ENCODE measurements around the gene HNRNPH3. TPM values are rescaled to one million over a fixed set of nuclear protein-coding genes. Genes with fewer than 3 reads are reported as not detected.
"Not testable (repeated sequence)": the region's sequence is repeated elsewhere in the genome, so short reads cannot be mapped to it uniquely, and the experiment has no call there.

HNRNPH3 gene
- total and polyA plus RNA-seq, 8 donors, result 91.4 to 423 (median 364) TPM

- H3K36me3 ChIP-seq, result no peaks in the 10 kb centered on the region
- ATAC-seq, result no peak
- intact Hi-C loops (cut with DNase I), result no loop called here
- DNase-seq, result no peak
- TF ChIP-seq CTCF (IDR thresholded peaks at IDR 0.05), result no peak
- H3K4me3 ChIP-seq, result no peak overlapping the region
- H3K9me3 ChIP-seq, result no peaks in the 10 kb centered on the region
- no peak overlapping the region for H3K27ac ChIP-seq
- H3K27me3 ChIP-seq, result no peaks in the 10 kb centered on the region
- H3K4me1 ChIP-seq, result peaks cover 0 to 18% of the 10 kb centered on the region in 2 donors
Measured at GRCh38 chr10:68302871-68303270, 29.0 kb upstream of the HNRNPH3 start.

GRCh38 chr10:68303849-68304412 lies 27.9 kb upstream of the HNRNPH3 start:
- Histone ChIP-seq H3K36me3 (no peaks in the 10 kb centered on the region), H3K9me3 (no peaks in the 10 kb centered on the region), H3K27me3 (no peaks in the 10 kb centered on the region), H3K27ac (no peak overlapping the region), H3K4me3 (no peak overlapping the region), H3K4me1 (peaks cover 0 to 18% of the 10 kb centered on the region in 2 donors)
- intact Hi-C loops (cut with DNase I), result no loop called here
- DNase-seq, result no peak
- TF ChIP-seq CTCF (IDR thresholded peaks at IDR 0.05), result no peak
- peak; percentile 62 for ATAC-seq

- Histone ChIP-seq H3K4me1 (peaks cover 0 to 14% of the 10 kb centered on the region in 2 donors), H3K36me3 (no peaks in the 10 kb centered on the region), H3K27ac (no peak overlapping the region), H3K4me3 (no peak overlapping the region), H3K27me3 (no peaks in the 10 kb centered on the region), H3K9me3 (no peaks in the 10 kb centered on the region)
- intact Hi-C loops (cut with DNase I), result no loop called here
- TF ChIP-seq CTCF (IDR thresholded peaks at IDR 0.05), result no peak
- DNase-seq, result no peak
- no peak for ATAC-seq
Measured at GRCh38 chr10:68305854-68306253, 26.0 kb upstream of the HNRNPH3 start.

DNA sequence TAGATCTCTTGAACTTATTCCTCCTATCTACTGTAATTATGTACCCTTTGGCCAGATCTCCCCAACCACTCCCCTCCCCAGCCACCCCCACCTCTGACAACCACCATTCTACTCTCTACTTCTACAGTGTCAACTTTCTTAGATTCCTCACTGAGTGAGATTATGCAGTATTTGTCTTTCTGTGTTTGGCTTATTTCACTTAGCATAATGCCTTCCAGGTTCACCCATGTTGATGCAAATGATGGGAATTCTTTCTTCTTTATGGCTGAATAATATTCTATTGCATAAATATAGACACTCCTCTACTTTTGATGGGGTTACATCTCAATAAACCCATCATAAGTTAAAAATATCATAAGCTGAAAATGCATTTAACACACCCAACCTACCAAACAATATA lies 21.3 kb upstream of the HNRNPH3 start:
- TF ChIP-seq CTCF (IDR thresholded peaks at IDR 0.05), result no peak
- Histone ChIP-seq H3K9me3 (no peaks in the 10 kb centered on the region), H3K27ac (no peak overlapping the region), H3K27me3 (no peaks in the 10 kb centered on the region), H3K36me3 (no peaks in the 10 kb centered on the region), H3K4me3 (no peak overlapping the region), H3K4me1 (no peaks in the 10 kb centered on the region)
- no peak for DNase-seq
- ATAC-seq, result no peak
- intact Hi-C loops (cut with DNase I), result no loop called here

DNA sequence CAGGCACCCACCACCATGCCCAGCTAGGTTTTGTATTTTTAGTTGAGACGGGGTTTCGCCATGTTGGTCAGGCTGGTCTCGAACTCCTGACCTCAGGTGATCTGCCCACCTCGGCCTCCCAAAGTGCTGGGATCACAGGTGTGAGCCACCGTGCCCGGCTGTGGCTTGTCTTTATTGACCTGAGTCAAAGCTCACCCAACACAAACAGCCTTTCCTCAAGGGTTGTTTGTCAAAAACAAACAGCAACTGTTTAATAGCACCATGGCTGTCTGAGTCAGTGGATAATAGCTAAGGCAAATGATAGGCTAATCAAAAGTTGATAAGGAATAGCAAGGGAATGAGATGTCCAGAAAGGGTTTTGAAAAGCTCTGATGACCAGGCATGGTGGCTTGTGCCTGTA lies 16.9 kb upstream of the HNRNPH3 start:
- ATAC-seq; DNase-seq; intact Hi-C loops (cut with DNase I); H3K4me3 ChIP-seq; H3K27ac ChIP-seq; H3K27me3 ChIP-seq; H3K36me3 ChIP-seq; H3K4me1 ChIP-seq: not testable (repeated sequence)
- peaks cover 0 to 13% of the 10 kb centered on the region in 2 donors for H3K9me3 ChIP-seq

DNA sequence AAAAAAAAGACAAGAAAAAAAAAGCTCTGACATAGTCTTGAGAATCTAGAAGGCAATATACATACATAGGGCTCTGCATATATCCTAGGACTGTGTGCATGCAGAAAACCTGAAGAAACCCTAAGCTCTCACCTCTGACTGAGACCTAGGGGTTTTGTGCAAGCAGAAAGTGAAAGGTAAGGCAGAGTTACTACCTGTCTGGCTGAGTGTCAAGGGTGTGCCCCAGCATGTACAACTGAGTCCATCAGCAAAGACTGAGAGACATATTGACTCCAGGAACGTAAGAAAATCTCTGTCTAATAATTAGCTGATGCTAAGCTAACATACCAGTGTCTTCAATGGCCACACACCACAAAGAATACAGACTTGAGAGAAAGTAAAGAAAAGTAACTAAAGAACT lies 16.3 kb upstream of the HNRNPH3 start:
- Histone ChIP-seq H3K27ac (no peak overlapping the region), H3K9me3 (peaks cover 0 to 13% of the 10 kb centered on the region in 2 donors), H3K4me1 (no peaks in the 10 kb centered on the region), H3K4me3 (no peak overlapping the region), H3K27me3 (no peaks in the 10 kb centered on the region), H3K36me3 (no peaks in the 10 kb centered on the region)
- intact Hi-C loops (cut with DNase I), result no loop called here
- ATAC-seq (no peak), DNase-seq (no peak)
- TF ChIP-seq CTCF (IDR thresholded peaks at IDR 0.05), result no peak
